Measurements from ENCODE around the gene SLC38A7. TPM values are rescaled to one million over a fixed set of nuclear protein-coding genes. Genes with fewer than 3 reads are reported as not detected.

SLC38A7 gene
- total RNA-seq, 2 experiments from 2014 or later: 5.3 to 5.6 TPM

DNA sequence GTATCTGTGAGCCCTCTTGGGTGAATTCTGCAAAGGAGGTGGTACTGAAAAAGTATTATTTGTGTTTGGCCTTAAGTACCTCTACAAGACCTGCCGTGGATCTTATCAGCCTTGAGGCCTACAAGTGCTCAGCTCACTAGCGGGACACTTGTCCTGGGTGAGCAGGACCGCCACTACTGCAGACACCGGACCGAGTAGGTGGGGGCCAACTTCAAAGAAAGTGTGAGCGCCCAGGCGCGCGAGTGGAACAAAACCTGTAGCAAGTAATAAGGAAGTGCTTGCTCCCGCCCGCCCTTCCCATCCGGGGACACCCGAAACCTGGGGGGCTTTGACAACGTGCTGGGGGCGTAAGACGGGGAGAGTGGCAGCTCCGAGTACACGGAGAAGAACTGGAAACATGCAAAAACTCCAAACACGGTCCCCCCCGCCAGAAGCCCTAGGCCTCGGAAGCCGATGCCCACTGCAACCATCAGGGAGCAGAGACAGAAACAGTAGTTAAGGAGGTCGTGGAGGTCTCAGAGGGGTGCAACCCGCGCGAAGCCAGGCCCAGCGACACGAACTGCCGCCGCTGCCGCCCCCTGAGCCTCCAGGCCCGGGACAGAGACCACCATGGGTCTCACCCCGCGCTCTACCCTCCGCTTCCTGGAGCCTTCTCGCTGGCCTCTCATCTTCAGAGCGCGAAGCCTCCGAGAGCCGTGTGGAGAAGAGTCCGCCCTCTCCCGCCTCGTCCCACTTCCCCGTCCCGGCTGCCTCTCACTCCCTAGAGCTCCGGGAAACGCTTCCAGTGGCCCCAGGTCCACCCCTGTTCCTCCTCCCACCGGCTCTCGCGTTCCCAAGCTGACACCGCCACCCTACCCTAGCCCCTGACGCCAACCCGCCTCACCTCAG is 55.5 kb downstream of the SLC38A7 start:
- H3K27me3 Mint-ChIP-seq: no peaks in the 10 kb centered on the region
- H3K9me3 Mint-ChIP-seq: no peaks in the 10 kb centered on the region
- POLR2A ChIA-PET: interaction anchor here (0.6 to 1.1 kb wide), 2 partner anchors 9 to 1443 kb away, joined by 3 to 5 read pairs; partner anchors contain the start of genes PSME3IP1 and RSPRY1
- Histone ChIP-seq H3K9me3 (ENCODE audit: control insufficient read depth in 1 of 2, insufficient read depth in 1 of 2, low read length in 2 of 2) (no peaks in the 10 kb centered on the region), H3K4me3 (ENCODE audit: low read length) (peak overlapping the region; percentile 93), H3K4me1 (ENCODE audit: insufficient read depth, low read length) (peaks cover 37% of the 10 kb centered on the region), H3K36me3 (ENCODE audit: insufficient read depth, low read length) (peaks cover 9% of the 10 kb centered on the region), H3K27ac (ENCODE audit: low read depth in 1 of 2, low read length in 2 of 2) (peak overlapping the region; percentile 99 to 100), H3K27me3 (ENCODE audit: control insufficient read depth in 1 of 2, insufficient read depth in 2 of 2, low read length in 2 of 2) (no peaks in the 10 kb centered on the region)
- intact Hi-C loops (cut with DNase I, micrococcal nuclease): loop anchor here in 1 of 2 experiments (10.0 kb wide), 1 partner anchor 634 kb away; no protein-coding TSS in a partner anchor
- peaks cover 40% of the 10 kb centered on the region for H3K36me3 Mint-ChIP-seq (ENCODE audit: low read depth)
- H3K4me3 Mint-ChIP-seq: peak overlapping the region; percentile 98
- peak overlapping the region; percentile 96 for H3K27ac Mint-ChIP-seq
- TF ChIP-seq, protein P1, sequence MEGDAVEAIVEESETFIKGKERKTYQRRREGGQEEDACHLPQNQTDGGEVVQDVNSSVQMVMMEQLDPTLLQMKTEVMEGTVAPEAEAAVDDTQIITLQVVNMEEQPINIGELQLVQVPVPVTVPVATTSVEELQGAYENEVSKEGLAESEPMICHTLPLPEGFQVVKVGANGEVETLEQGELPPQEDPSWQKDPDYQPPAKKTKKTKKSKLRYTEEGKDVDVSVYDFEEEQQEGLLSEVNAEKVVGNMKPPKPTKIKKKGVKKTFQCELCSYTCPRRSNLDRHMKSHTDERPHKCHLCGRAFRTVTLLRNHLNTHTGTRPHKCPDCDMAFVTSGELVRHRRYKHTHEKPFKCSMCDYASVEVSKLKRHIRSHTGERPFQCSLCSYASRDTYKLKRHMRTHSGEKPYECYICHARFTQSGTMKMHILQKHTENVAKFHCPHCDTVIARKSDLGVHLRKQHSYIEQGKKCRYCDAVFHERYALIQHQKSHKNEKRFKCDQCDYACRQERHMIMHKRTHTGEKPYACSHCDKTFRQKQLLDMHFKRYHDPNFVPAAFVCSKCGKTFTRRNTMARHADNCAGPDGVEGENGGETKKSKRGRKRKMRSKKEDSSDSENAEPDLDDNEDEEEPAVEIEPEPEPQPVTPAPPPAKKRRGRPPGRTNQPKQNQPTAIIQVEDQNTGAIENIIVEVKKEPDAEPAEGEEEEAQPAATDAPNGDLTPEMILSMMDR (IDR thresholded peaks at IDR 0.05): no peak
- DNase-seq (peak; percentile 8 to 74 (median 41)), ATAC-seq (ENCODE audit: poor library complexity) (peak; percentile 0)
- CTCF ChIA-PET: interaction anchor here (1.1 to 2.1 kb wide), 4 partner anchors 22 to 127 kb away, joined by 3 to 7 read pairs (median 3); partner anchors contain the start of gene GOT2
- H3K4me1 Mint-ChIP-seq (ENCODE audit: low read depth): peaks cover 28% of the 10 kb centered on the region

DNA sequence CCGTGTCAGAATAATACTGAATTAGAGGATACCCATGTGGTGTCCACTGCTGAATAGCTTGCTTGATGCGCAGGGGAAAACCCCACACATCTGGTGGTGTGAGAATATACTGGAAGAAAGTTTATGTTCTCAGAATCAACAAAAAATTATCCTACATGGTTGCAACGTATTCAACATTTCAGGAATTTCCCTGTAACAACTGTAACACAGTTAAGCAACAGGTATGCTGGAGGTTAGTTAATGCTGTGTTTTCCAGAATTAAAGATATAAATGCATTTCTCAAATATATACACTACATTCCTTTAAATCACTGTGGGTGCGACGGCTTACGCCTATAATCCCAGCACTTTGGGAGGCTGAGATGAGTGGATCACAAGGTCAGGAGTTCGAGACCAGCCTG is 60.4 kb downstream of the SLC38A7 start:
- DNase-seq (no peak), ATAC-seq (ENCODE audit: poor library complexity) (no peak)
- H3K27me3 Mint-ChIP-seq: no peaks in the 10 kb centered on the region
- intact Hi-C loops (cut with DNase I, micrococcal nuclease): loop anchor here in 1 of 2 experiments (5.0 to 10.0 kb wide), 2 partner anchors 92 to 629 kb away; no protein-coding TSS in a partner anchor
- H3K9me3 ChIP-seq (ENCODE audit: control insufficient read depth in 1 of 2, insufficient read depth in 1 of 2, low read length in 2 of 2): no peaks in the 10 kb centered on the region
- H3K27me3 ChIP-seq (ENCODE audit: control insufficient read depth in 1 of 2, insufficient read depth in 2 of 2, low read length in 2 of 2): no peaks in the 10 kb centered on the region
- H3K4me3 Mint-ChIP-seq: no peak overlapping the region
- peaks cover 30% of the 10 kb centered on the region for H3K4me1 Mint-ChIP-seq (ENCODE audit: low read depth)
- peaks cover 33% of the 10 kb centered on the region for H3K4me1 ChIP-seq (ENCODE audit: insufficient read depth, low read length)
- peaks cover 38% of the 10 kb centered on the region for H3K36me3 ChIP-seq (ENCODE audit: insufficient read depth, low read length)
- H3K27ac ChIP-seq (ENCODE audit: low read depth in 1 of 2, low read length in 2 of 2): no peak overlapping the region
- H3K4me3 ChIP-seq (ENCODE audit: low read length): no peak overlapping the region
- no peak overlapping the region for H3K27ac Mint-ChIP-seq
- TF ChIP-seq, protein P1 (IDR thresholded peaks at IDR 0.05): no peak
- H3K9me3 Mint-ChIP-seq: no peaks in the 10 kb centered on the region
- CTCF ChIA-PET: no interaction called here
- peaks cover 65% of the 10 kb centered on the region for H3K36me3 Mint-ChIP-seq (ENCODE audit: low read depth)
- POLR2A ChIA-PET: no interaction called here

DNA sequence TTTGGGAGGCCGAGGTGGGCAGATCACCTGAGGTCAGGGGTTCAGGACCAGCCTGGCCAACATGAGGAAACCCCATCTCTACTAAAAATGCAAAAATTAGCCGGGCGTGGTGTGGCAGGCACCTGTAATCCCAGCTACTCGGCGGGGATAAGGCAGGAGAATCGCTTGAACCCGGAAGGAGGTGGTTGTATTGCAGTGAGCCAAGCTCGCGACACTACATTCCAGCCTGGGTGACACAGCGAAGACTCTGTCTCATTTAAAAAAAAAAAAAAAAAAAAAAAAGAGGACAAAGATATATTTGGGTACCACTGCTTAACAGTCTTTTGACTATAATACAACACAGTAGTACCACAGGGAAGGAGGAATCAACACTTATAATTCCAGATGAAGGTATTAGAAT is 64.2 kb downstream of the SLC38A7 start:
- CTCF ChIA-PET: interaction anchor here (0.6 kb wide), 1 partner anchor 49 kb away, joined by 3 read pairs; no protein-coding TSS in a partner anchor
- Histone ChIP-seq H3K36me3 (ENCODE audit: insufficient read depth, low read length) (peaks cover 68% of the 10 kb centered on the region), H3K4me3 (ENCODE audit: low read length) (no peak overlapping the region), H3K9me3 (ENCODE audit: control insufficient read depth in 1 of 2, insufficient read depth in 1 of 2, low read length in 2 of 2) (no peaks in the 10 kb centered on the region), H3K27me3 (ENCODE audit: control insufficient read depth in 1 of 2, insufficient read depth in 2 of 2, low read length in 2 of 2) (no peaks in the 10 kb centered on the region), H3K4me1 (ENCODE audit: insufficient read depth, low read length) (peaks cover 36% of the 10 kb centered on the region), H3K27ac (ENCODE audit: low read depth in 1 of 2, low read length in 2 of 2) (no peak overlapping the region)
- ATAC-seq (ENCODE audit: poor library complexity): no peak
- Mint-ChIP-seq H3K4me1 (ENCODE audit: low read depth) (peaks cover 24% of the 10 kb centered on the region), H3K36me3 (ENCODE audit: low read depth) (peaks cover 70% of the 10 kb centered on the region), H3K27me3 (no peaks in the 10 kb centered on the region), H3K9me3 (no peaks in the 10 kb centered on the region), H3K4me3 (no peak overlapping the region), H3K27ac (peak overlapping the region; percentile 39)
- POLR2A ChIA-PET: no interaction called here
- DNase-seq: no peak
- intact Hi-C loops (cut with DNase I, micrococcal nuclease): loop anchor here in 1 of 2 experiments (5.0 to 10.0 kb wide), 2 partner anchors 88 to 626 kb away; no protein-coding TSS in a partner anchor
- TF ChIP-seq, protein P1 (IDR thresholded peaks at IDR 0.05): no peak
